ENCODE measurements around the gene DTD1.

DTD1 gene

DNA sequence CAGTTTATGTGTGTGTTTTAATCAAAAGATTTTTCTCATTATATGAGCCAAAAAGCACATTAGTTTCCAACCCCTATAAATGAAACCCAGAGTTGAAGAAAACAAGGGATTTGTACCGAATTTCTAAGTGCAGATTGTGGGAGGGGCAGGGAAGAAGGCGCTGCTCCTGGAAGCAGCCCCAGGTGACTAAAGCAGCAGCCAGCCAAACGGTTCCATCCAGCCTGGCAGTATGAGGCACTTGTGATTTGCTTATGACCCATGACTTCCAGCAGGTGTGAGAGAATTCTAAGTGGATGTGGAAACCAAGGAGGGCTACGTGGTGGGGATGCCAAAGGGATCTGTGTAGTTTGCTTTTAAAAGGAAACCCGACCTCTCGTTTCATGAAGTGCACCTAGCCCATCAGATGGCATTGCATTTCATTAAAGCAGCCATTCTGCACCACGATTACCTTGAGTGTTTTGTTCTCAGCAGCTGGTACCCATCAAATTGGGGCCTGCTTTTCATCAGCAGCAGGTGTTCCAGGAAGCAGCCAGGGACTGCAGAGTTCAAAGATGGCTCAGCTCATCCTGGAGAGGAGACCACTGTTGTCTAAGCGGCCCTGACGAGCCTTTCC, 79.1 kb downstream of the DTD1 start:
- no peak for DNase-seq

- DNase-seq, result no peak
Measured at GRCh38 chr20:18669241-18670019, 81.6 kb downstream of the DTD1 start.

- no peak for DNase-seq
Measured at GRCh38 chr20:18671203-18671710, 83.4 kb downstream of the DTD1 start.

DNA sequence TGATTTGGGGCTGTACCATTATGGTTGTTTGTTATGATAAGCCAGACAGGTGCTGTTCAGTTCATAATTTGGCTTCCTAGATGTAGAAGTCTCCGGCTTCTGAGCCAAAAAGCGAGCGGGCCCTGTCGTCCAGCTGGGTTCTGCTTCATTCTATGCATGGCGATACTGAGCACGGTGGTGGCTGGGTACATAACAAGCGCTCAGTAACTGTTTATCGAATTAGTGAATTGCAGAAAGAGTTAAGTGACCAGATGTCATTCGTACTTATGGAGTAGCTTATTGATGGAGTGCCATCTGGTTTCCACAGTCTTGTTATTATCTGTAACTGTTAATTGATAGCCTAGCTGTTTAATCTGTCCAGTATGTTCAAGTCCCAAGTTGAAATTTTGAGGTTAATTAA, 85.0 kb downstream of the DTD1 start:
- DNase-seq, result no peak

GRCh38 chr20:18676396-18676795, 88.5 kb downstream of the DTD1 start:
- no peak for DNase-seq

GRCh38 chr20:18677126-18677525, 89.3 kb downstream of the DTD1 start:
- no peak for DNase-seq

DNA sequence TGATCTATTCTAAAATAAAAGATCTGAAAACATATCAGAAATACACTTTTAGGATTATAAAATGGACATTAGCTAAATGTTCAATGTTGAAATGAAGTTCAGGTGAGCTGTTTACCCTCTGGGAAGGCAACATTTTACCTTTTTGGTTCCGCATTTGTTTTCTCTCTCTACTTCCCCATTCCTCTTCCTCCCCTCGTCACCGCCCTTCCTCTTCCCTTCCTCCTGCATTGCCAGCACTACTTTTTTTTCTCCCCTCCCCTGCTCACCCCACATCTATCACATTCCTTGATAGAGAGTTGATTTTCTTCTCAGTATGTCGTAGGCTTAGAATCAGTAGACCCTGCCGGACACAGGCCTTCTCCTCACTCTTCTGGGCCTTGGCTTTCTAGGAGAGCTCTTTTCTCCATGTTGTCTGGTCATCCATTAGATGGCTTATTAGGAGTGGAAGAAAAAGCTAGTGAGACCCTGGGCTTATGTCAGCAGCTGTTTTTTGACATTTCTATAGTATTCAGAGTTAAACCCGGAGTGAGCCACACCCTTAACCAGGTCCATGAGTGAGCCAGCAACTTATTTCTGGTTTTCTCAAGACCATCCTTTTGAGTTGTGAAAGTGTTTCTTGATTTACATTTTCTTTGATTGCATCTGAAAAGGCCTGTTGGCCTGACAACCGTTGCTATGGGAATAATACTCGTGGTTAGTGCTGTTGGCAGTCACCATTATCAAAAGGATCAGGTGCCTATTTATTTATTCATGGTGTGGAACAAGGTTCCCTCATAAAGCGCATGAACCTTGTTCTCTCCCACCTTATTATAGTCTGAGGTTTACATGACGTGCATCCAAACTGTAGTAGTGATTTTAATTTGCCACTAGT, 90.9 kb downstream of the DTD1 start:
- no peak for DNase-seq

DNA sequence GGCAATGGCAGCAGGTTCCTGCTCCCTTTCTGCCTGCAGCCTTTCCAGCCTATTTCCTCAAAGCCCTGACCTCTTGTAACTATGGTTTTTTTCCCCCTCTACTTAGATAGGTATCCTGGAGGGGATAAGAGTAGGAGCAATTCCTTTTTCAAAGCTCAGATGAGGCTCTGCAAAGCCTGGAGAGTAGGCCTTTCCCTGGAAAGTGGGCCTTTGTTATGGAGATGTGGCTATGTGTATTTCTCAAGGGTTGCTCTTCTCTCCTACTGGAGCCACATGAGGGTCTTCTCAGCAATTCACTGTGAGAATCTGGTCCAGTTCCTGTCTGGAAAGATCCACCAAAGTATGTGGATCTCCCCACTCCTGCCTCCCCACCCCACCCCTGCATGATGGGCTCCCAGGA, 96.0 kb downstream of the DTD1 start:
- no peak for DNase-seq

- DNase-seq, result no peak
Measured at GRCh38 chr20:18684775-18685174, 96.9 kb downstream of the DTD1 start.

DNA sequence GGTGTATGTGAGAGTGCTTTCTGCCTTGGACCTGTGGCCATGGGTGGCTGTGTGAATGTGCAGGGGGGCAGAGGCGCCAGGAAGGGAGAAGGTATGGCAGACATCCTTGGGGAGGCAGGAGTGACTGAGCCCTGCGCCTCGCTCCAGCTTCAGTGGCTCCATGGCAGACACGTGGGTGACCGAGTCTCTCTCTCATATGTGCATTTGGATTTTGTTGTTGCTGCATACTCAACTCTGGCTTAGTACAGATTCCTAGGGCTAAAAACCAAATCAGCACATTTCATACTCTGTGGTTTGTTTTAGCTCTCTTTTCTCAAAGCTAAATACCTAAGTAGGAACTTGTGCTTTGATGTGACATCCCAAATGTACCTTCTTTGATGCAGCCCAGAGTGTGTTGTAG, 97.6 kb downstream of the DTD1 start:
- no peak for DNase-seq

- DNase-seq, result no peak
Measured at GRCh38 chr20:18686696-18687095, 98.8 kb downstream of the DTD1 start.

DNA sequence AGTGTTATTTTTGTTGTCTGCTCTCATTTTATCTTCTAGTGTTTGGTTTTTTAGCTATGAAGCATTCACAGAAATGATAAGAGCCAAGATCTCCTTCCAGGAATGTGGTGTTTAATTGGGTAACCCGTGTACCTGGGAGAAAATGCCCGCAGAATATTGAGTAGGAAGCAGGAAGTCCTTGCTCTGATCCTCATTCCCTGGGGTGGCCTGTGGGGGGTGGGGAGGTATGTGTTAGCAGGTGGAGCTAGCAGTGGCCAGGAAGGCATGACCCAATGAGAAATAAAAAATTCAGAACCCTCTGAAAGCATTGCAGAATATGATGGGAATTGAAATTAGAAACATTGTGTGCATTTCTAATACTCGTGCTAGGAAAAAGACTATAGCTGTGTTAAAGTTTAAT, 100.8 kb downstream of the DTD1 start:
- DNase-seq, result no peak

DNA sequence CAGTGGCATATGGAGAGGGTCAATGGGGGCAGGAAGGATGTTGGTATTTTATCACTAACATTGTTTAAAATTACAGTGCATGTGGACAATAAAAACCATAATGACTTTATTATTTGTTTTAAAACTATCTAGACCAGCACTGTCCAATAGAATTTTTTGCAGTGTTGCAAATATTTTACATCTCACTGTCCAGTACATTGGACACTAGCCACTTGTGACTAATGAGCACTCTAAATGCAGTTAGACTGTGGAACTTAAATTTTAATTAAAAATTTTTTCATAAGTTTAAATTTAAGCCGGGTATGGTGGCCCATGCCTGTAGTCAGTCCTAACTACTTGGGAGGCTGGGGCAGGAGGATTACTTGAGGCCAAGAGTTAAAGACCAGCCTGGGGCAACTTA, 101.7 kb downstream of the DTD1 start:
- no peak for DNase-seq

DNA sequence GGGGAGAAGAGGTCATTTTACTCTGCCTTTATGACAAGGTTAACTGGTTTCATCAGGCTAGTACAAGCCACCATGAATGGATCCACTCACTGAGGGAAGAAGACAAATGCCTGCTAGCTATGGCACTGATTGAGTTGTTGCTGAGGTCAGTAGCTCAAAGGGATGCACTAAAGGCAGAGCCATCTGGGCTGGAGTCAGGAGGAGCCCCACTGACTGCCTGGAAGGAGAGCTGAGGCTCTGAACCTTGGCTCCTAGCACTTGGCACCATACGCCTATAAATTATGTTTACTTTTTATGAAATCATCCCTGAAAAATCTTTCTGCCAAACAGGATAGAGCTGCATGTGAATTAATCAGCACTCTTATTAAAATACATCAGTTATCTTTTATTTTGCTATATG, 104.6 kb downstream of the DTD1 start:
- DNase-seq, result no peak

DNA sequence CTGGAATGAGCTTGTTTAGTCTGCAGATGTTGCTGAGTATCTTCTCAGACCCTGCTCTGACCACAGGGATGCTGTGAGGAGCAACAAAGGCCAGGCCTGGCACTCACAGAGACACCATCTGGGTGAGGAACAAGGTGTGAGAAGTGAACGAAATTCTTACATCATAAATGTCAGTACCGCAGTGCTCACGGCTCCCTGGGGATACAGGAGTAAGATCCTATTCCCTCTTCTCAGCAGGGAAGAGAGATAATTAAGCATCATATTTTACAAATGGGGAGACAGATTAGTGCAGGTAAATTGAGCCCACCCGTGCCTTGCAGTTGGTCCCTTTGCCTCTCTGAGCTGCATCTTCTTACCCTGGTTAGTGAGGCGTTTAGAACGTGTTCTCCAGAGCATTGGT, 106.2 kb downstream of the DTD1 start:
- DNase-seq, result no peak

GRCh38 chr20:18695175-18695574, 107.3 kb downstream of the DTD1 start:
- no peak for DNase-seq

- no peak for DNase-seq
Measured at GRCh38 chr20:18698735-18699380, 111.0 kb downstream of the DTD1 start.

GRCh38 chr20:18701969-18702368, 114.1 kb downstream of the DTD1 start:
- no peak for DNase-seq

- DNase-seq, result no peak
Measured at GRCh38 chr20:18702736-18703135, 114.9 kb downstream of the DTD1 start.

DNA sequence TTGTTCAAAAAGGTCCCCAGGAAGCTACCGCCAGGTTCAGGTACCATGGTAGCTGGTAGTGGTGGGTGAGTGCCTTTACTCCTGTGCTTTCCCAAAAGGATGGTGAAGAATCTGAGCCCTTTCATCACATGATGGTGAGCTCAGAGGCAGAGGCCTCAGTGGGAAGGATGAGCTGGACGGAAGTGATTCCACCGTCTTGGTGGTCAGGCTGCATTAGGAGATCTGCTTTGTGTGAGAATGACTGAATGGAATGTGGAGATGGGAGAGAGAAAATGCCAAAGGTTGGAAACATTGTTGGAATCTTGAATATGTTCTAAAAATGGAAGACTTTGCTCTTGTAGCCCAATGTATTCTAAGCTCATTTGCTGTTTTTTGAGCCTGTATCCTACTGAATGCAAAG, 117.6 kb downstream of the DTD1 start:
- no peak for DNase-seq

GRCh38 chr20:18705910-18706309, 118.1 kb downstream of the DTD1 start:
- DNase-seq, result no peak

GRCh38 chr20:18712131-18712530, 124.3 kb downstream of the DTD1 start:
- no peak for DNase-seq

DNA sequence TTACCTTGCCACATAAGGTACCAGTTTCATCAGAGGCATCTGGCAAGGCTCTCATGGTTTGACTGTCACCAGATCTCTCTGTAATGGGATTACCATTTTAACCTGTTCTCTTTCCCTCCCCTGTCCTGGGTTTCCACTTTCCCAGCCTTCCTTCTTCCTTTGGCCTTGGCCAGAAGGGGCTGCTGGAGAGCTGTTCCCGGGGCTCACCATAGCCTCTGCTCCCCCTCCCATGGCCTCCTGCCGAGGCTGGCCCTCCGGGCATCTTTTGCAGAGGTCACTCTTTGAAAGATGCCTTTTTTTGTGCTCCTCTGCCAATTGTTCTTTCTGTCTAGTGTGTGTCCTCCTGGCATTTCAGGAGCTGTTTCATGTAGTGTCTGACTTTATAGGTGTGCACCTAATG, 125.0 kb downstream of the DTD1 start:
- DNase-seq, result no peak
